Measurements from ENCODE around the gene GATA5.

The GATA5 gene

DNA sequence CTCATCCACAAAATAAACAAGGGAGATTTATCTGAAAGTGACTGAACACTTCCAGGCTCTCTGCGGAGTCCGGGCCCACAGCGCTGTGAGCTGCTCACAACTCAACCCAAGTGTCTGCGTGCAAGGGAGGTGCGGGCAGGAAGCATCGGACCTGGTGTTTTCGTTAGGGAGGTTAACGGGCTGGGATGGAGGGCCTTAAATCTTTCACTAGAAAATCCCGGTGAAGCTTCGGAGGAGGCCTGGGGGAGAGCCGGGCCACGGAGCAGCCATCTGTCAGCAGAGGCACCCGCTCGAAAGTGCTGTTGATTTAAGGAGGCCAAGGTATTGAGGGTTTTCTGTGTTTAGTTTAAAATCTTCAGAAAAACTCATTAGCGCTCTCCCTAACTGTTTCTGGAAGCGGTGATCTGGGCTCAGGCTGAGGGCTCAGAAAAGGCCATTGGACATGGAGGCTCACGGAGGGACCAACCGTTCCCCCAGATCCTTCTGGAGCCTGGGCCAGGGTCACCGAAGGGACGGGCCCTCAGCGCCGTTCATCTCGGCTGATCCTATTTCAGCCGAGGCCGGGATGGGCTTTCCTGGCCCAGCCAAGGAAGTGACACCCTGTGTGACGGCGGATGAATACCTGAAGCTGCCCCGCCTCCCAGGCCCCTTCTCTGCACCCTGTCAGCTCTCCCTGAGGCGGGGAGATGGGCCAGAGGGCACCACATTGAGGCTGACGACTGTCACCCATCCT, 20.7 kb downstream of the GATA5 start:
- no peak for DNase-seq (ENCODE audit: low spot score)

DNA sequence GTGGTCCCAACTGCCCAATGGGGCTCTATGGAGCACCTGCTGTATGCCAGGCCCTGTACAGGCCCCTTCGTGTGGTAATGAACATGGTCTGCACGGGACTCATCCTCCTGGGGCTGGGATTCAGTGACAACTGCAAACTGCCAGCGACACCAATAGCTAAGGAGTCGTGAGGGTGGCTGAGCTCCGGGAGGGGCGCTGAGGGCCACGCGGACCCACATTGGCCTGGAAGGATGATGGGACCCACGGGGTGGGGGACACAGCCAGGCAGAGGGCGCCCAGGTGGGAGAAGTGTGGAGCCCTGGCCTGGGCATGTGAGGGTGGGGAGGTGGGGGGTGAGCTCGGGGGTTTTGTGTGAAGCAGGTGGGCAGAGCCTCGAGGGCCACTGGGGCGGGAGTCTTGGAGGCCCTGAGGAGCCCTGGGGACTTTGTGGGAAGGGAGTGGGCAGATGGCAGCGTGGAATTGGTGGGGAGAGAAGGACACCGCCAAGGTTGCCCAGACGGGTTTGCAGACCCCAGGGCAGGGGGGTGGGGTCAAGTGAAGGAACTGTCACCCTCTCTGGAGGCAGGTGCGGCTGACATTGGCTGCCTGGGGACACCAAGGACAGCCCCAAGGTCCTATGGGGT, 22.5 kb downstream of the GATA5 start:
- no peak for DNase-seq (ENCODE audit: low spot score)

DNA sequence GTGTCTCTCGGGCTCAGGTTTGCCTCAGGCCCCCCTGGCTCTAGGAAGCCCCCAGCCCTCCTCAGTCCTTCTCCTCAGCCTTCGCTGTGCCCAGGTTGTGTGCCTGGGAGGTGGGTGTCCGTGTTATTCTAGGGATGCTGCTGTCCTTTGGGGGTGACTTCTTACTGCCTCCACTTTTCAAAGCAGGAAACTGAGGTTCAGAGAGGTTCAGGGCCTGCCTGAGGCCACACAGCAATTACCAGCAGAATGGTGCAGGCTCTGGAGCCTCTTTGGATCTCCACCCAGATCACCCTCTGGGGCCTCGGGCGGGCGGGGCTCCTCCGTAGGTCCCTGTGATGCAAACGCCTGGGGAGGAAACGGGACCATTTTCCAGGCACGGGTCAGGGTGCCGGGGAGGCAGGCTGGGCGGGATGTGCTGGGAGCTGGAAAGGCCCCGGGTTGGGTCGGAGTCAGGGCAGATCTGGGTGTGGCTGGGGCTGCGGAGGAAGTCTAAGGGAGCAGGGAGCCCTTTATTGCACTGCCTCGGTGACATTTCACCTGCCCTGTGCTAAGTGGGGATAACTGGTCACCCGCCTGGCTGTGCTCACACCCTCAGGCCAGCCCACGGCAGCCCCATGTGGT, 23.2 kb downstream of the GATA5 start:
- no peak for DNase-seq (ENCODE audit: low spot score)

DNA sequence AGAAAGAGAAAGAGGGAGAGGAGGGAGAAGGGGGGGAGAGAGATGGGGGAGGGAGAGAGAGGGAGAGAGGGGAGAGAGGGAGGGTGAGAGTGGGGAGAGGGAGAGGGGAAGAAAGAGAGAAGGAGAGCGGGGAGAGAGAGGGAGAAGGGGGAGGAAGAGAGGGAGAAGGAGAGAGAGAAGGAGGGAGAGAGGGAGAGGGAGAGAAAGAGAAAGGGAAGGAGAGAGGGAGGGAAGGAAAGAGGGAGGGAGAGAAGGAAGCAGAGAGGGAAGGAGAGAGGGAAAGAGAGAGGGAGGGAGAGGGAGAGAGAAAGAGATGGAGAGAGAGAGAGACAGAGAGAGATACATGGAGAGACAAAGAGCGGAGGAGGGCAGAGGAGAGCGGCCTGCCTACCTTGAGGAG, 23.8 kb downstream of the GATA5 start:
- no peak for DNase-seq (ENCODE audit: low spot score)

DNA sequence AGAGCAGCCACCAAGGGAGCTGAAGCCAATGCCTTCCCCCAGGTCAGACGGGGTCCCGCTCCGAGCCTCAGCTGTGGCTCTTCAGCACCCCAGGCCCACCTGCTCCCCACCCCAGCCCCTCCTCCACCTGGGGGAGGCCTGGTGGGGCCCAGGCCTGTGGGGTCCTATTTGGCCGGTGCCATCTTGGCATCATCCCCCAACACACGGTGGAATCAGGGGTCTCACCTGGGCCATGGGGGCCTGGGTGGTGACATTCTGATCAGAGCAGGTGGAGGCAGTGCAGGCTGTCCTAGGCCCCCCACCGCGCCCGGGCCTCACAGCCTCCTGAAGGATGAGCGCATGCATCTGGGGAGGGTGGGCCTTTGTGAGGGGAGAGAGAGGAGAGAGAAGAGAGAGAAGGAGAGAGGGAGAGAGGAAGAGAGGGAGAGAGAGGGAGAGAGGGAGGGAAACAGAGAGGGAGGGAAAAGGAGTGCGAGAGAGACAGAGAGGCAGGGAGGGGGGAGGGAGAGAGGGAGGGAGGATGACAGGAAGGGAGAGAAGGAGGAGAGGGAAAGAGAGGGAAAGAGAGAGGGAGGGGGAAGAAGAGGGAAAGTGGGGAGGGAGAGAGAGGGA, 24.5 kb downstream of the GATA5 start:
- DNase-seq (ENCODE audit: low spot score) = no peak

DNA sequence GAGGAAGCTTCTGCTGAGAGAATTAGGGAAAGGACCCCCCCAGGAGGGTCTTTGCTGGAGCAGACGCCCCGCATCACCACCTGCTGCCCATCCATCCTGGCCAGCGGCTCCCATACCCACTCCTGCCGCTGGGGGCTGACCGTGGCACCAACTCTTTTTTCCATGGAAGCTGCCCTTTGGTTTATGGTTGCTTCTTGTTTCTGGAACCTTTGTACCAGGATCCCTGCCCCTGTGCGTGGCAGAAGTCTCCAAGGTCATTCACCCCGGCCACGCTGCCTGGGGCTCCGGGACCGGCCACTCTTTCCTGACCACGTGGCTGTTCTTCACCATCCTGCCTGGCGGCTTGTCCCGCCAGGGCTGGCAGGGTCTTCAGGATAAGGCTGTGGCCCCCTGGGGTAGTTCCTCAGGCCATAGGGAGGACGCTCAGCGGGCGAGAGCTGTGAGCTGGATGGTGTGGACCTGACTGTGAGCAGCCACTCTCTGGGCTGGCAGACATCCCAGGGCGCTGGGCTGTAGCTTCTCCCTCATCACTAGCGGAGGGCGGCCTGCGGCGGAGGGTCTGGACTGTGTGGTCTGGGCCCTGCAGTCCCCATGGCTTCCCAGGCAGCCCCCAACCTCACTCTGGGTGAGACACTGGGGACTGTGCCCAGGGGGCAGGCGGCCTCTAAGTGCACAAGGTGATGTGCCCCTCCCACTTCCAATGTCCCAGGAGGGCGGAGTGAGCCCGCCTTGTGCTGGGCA, 25.7 kb downstream of the GATA5 start:
- no peak for DNase-seq (ENCODE audit: low spot score)

DNA sequence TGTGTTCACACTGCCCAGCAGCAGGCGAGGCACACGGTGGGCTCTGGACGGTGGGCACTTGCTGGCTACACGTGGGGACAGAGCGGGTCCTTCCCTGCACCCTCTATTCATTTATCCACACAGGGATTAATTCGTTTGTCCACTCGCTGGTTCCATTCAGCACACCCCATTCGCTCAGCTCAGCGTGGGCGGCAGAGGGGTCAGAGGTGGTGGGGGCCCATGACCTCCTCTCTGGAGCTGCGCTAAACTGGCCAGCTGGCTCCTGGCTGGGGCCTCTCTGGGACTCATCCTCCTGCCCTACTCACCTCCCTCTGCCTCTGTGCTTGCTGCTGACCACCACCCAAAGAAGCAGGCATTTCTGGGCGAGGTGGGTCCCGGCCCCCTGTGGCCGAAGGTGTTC, 27.0 kb downstream of the GATA5 start:
- DNase-seq (ENCODE audit: low spot score) = no peak

DNA sequence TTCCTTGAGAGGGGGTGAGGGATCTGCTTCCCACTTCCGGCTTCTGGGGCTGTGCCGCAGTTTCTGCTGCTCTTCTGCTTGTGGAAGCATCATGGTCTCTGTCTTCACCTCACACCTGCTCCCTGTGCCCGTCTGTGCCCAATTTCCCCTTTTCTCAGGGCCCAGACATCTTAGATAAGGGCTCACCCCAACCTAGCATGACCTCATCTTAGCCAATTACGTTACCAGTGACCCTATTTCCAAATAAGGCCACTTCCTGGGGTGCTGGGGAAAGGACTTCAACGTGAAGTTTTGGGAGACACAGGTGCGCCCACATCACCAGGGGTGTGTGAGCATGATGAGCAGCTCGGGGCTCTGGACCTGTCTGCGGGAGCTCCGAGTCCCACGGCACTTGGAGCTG, 27.8 kb downstream of the GATA5 start:
- DNase-seq (ENCODE audit: low spot score) = no peak

DNA sequence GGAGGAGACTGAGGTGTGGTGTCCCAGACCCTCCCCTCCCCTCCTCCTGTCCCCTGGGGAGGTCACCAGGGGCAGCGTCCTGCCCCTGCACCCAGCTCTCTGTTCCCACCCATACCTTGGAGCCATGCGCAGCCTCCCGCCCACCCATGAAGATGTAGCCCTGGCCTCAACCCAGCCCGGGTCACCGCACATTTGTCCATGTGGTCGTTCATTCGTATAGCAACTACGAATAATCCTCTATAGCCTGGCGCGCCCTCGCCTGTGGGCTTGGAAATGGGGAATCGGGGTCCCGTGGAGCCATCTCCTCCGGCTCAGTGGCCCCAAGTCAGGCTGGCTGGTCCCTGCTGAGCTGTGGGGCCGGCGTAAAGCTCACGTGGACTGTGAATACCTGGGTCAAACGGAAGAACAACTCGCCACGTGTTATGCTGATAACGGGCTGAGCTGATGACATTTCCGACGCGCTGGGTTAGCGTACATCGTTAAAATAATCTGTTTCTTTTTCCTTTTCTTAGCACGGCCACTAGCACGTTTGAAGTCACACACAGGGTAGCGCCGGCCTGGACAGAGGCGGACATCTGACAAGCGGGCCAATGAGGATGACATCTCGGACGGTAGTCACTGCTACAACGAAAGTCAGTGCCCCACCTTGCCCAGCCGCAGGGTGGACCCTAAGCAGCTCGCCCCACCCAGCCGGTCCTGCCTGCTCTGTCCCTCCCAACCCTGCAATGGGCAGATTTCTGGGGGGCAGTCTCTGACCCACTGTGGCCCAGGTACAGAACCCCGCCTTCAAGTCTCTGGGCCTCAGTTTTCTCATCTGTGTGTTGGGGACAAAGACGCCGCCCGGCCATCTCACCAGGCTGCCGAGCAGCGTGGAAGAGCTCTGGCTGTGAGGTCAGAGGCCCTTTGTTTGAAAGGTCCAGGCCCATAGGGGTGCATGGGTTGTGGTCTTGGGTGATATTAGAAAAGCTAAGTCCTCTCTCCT, 28.6 kb downstream of the GATA5 start:
- DNase-seq (ENCODE audit: low spot score) = no peak

DNA sequence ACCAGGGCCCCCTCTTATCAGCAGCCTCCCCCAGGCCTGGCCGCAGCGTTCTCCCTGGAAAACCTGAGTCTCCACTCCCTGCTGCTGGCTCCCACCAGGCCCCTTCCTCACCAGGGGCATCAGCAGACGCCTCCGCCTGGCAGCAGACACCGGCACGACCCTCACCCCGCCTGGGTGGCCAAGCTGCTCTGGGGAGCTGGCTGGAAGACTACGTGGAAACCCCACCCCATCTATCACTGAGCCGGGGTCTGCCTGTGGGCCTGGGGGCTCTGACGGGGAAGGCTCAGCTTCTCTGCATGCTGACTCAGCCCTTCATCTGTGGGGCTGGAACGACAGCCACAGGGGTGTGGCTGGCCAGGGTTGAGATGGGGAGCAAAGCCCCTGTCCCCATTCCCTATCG, 29.3 kb downstream of the GATA5 start:
- DNase-seq (ENCODE audit: low spot score) = no peak

DNA sequence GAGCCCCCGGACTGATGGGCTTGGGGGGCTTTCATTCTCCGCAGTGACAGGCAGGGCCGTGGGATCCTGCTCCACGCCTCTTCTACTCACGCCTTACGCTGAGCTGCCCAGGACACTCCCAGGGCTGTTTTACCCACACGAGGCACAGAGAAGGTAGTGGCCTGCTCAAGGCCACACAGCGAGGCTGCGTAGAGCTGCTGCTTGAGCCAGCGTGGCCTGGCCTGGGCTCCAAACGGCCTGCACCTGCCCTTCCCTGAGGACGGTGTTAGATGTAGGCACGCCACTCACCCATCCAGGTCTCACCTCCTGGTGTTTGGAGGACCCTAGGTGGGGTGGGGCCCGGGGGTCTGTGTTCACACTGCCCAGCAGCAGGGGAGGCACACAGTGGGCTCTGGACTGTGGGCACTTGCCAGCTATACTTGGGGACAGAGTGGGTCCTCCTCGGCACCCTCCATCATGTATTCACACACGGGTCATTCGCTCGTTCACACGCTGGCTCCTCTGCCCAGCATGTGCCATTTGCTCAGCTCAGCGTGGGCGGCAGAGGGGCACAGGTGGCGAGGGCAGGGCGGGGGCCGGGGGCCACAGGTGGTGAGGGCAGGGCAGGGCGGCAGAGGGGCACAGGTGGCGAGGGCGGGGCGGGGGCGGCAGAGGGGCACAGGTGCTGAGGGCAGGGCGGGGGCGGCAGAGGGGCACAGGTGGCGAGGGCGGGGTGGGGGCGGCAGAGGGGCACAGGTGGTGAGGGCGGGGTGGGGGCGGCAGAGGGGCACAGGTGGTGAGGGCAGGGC, 30.0 kb downstream of the GATA5 start:
- no peak for DNase-seq (ENCODE audit: low spot score)

DNA sequence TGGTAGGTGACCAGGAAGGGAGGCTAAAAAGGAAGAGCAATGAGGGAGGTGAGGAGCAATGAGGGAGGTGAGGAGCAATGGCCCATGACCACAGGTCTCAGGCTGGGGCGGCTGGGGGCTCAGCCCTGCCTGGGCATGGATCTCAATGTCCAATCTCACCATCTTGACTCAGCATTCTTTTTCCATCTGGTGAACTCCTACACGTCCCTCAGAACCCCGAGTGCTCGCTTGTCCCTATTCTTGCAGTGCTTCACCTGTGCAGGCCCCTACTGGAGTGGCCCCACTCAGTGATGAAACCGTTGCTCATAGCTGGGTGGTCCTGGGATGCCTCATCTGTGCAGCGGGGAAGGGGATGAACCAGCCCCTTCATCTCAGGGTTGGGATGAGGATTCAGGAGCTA, 31.5 kb downstream of the GATA5 start:
- DNase-seq (ENCODE audit: low spot score) = no peak

DNA sequence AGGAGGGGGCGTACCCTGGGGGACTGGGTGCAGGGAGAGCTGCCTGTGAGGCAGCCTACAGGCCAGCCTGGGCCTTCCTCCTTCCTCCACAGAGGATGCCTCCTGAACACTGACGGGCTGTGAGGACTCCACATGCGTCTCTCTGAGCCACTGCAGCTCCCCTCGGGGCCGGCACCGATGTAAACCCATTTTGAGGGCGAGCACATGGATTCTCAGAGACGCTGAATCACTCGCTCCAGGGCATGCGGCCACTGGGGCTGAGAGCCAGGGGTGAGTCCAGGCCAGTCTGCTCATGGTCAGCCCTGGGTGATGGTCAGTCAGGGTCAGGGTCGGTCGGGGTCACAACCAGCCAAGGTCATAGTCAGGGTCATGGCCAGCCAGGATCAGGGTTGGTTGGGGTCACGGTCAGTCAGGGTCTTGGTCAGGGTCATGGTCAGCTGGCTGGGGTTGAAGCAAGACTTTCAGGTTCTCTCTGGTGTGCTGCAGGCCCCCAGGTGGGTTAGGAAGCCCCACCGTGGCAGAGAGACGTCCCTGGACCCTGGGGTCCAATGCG, 33.7 kb downstream of the GATA5 start:
- DNase-seq (ENCODE audit: low spot score) = no peak

DNA sequence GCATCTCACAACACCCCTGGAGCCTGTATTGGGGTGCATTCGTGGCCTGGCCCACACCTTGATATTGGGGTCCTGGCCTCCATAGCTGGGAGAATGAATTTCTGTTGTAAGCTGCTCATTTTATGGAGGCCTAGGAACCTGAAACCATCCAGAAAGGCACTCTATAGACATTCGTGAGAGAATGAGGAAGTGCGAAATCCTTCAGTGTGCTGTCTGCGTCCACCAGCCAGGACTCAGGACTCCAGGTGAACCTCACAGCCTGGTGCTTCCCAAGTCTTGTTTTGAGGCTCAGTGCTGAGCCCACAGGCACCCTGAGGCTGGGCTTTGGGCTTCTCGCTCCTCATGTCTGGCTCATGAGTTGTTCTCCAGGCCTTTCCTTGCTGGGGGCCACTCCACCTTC, 36.6 kb downstream of the GATA5 start:
- DNase-seq (ENCODE audit: low spot score) = no peak

DNA sequence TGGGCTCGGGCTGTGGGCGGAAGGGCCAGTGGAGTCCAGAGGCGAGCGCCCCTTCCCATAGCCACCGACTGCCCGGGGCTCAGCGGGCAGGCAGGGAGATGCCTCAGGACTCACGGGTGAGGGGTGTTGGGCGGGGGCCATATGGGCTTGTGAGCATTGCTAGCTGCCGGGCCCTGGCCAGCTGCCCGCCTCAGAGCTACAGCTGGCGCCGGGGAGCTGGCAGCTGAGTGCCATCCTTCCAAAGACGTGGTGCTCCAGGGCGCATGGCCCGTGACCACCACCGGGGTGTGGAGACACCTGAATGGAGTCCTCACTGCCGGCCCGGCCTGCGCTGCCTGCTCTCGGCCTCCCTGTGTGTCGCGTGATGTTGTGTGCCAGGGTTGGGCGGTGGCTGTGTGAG, 37.9 kb downstream of the GATA5 start:
- DNase-seq (ENCODE audit: low spot score) = no peak

DNA sequence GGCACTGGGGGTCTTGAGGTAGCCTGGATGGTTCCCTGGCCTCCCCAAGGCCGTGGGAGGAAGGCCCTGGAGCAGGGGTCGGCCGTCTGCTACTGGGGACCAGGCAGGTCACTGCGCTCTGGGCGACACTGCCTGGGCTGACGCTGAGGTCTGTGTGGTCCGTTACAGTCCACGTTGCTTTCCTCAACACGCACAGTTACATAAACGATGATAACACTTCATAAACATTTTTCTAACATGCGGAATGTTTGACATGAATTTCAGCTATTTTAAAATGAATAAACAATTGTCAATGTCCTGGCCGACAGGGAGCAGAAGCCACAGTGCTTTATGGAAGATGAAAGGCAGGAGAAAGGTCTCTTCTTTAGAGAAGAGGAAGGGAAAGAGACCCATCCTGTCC, 38.3 kb downstream of the GATA5 start:
- no peak for DNase-seq (ENCODE audit: low spot score)

DNA sequence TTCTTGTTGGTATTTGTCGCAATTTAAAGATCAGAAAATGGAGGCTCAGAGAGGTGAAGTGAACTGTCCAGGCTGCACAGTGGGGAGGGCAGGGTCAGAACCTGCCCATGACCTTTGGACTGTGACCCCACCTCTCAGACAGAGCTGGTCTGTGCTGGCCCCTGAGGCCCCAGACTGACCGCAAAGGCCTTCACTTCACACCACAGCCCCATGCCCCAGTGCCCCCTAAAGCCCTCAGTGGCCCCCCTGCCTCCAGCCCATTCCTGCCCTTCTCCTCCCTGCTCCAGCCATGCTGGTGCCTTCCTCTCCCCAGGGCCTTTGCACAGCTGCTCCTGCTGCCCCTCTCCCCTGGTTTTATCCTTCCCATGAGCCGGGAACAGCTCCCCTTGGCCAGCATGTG, 39.1 kb downstream of the GATA5 start:
- DNase-seq (ENCODE audit: low spot score) = no peak

DNA sequence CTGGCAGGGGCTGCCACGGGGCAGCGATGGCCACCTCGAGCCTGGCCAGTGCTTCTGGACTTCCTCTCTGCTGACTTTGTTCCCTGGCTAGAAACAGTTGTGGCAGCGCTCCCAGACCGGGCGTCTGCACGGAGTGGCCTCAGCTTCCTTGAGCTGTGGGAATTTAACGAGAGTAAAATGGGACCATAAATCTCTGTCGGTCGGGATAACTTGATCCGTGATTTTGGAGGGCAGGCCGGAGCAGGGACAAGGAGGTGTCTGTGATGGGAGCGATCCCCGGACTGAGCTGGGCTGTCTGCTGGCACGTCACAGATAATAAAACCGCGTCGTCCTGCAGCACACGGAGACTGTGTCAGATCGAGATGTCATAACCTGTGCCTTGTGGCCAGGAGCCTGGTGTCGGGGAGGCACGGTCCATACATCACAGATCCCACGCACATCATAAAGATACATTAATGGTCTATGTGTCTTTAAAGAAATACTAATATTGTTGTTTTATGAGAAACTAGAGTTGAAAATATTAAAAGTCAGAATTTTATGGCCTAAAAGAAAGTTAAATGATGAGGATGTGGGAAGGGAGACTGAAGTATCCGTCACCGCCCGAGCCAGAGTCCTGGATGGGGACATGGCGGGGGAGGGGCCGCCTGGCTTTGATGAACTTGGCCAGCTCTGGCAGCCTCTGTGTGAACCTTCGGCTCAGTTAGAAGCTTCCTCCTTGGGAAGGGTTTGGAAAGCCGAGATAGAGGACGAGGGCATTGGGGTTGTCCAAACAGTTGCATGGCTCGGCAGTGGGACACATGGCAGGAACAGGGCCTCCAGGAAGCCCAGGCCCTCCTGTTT, 41.9 kb downstream of the GATA5 start:
- DNase-seq (ENCODE audit: low spot score) = no peak
